Activated CD8-positive, alpha-beta memory T cell treated with anti-CD3 and anti-CD28 coated beads, Interleukin-2, amount 50 U/mL, for 1 hour (primary cell): Measurements from ENCODE around the gene TCHHL1.
A peak's percentile ranks its signal among the peaks of the same experiment; 100 is the strongest.

Experiments
- DNase-seq: peaks from one replicate; pipeline ENCODE4 v3.0.0-alpha.2; 2020; ENCODE audit errors: extremely low read depth

Gene TCHHL1

DNA sequence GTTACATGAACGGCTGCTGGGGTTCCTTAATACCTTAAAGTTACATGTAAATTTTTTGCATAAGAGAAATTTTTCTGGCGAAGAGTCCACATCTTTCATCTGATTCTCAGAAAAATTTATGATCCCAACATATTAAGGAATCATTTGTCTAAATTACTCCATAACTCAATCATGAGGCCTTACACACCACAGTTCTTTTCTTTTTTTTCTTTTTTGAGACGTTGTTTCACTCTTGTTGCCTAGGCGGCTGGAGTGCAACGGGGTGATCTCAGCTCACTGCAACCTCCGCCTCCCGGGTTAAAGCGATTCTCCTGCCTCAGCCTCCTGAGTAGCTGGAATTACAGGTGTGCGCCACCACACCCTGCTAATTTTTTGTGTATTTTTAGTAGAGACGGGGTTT is 50.0 kb downstream of the TCHHL1 start:
- no peak for DNase-seq

DNA sequence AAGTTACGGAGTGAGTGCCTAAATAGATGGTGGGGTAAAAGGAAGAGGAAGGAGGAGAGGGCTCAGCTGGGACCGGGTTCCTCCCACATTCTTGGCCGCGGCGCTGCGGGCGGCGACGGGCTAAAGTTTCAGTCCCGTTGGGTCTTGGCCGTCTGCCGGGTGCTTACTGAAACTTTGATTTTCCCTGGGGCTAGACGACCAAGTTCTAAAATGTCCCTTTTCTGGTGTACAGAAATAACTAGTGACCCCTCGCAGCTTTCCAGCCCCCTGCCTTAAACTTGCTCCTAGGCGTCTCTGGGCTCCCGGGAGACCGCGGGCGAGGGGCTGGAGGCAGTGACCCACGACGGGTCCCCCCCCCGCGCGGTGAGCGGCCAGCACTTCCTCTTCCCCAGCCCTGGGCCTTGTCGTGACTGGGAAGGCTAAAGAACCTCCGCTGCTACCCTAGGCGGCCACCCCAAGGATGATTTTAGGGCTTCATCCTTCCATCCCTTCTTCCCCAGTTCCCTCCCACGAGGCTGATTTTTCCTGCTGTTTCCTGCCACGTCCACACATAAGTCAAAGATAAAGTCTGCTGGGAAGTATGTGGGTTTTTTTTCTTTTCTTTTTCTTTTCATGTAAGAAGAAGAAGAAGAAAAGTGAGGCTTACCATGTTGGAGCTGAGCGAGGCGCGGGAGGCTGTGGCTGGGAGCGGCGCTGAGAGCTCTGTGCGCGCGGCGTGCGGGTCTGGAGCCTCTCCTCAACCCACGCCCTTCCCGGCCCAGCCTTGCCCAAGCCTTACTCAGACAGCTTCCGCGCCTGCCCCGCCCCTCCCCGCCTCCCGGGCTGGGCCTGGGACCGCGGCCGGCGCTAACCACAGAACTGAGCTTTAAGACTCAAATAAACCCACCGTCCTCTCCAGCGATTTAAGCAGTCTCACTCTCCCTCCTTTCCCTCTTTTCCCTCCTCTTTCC is 52.3 kb downstream of the TCHHL1 start, which contains the start of gene S100A11:
Gene S100A11 (minus strand): TSS at position 738 of the 950 bp plus-strand sequence. CDS start 89 bp downstream, at position 649.
- DNase-seq: peak; percentile 45

DNA sequence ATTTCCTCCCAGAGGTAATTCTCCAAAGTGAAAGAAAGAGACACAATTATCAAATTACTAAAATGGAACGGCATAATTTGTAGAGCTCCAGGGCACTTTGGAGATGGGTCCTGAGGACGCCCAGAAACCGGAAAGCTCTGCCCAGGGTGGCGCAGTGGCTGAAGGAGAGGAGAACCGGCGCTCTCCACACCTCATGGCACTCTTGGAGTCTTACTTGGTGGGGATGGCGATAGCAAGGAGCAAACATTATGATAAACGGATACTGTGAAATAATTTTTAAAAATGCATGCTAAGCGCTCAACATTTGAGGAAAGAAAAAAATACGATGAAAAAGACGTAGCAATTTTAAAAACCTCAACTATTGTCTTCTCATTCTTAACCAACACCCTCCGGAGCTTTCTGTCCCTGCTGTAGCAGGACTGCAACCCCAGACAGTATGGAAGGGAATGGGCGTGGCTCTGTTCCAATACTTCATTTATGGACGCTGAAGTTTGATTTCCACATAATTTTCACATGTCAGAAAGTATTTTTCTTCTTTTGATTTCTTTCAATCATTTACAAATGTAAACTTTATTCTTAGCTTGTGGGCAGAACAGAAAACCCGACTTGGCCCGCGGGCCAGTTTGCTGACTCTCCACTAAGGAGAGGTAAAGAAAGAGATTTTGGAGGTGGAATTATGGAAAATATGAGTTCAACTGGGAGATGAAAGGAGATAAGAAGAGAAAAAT is 53.2 kb downstream of the TCHHL1 start:
- no peak for DNase-seq

DNA sequence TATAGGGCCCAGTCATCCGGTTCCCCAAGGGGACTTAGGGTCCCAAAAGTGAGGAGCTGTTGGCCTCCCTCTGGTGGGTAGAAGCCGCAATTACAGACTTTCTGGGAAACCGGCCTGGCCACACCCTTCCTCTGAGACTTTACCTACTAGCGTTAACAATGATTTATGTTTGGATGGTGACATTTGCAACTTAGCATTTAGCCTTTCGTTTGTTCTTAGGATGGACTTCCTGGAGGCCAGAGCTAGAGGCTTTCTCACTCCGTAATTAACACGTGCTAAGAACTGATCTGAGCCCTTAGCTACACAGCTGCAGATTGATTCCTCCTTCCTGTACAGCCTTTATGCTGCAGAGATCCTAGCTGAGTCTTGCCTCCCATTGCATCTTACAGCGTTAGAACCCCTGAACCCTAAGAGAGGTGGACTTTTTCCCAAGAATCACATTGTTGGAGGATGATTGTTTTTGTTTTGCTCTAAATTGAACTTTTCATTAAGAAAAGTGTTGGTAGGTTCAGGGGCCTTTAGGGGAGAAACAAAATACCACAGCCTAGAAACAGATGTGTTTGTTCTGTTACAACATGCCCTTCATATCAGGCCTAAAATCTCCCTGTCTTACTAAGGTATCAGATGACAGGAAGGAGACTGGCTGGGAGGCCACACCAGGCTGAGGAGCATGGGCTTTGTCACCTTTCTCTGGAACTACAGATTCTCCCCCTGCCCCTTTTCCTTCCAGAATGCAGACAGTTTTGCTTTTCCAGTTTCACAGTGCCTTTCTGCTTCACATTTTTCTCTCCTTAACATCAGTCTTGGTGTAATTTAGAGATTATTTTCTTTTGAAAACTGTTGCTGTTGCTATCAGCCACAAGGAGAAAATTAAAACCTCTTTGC is 54.0 kb downstream of the TCHHL1 start:
- DNase-seq: peak; percentile 36

DNA sequence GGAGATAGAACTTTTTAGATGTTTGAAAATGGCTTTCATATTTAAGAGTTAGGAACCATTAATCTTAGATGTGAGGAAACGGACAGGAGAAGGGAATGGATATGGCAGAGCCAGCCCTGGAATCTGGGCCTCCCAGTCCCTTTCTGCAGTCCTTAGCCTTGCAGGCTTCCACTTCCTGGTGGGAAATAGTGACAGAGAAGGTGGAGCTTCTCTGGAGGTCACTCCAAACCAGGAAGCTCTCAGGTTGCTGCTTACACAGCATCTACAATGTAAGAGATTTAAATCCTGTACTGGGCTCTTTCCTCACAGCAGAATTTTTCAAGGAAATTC is 54.6 kb downstream of the TCHHL1 start:
- no peak for DNase-seq
